Lung microvascular endothelial cell (primary cell): ENCODE data around the gene HDGFL2. TPM values are rescaled to one million over a fixed set of nuclear protein-coding genes. Genes with fewer than 3 reads are reported as not detected.

Source experiments
- DNase-seq, 2 donors: peaks; one replicate each; pipeline versions ENCODE4 v3.0.0 to v3.0.0-alpha.2; 2010; ENCODE audit warnings: low read depth in 2 of 2
- total RNA-seq: library from RNA; depleted of rRNA; stranded (reverse); fragments of >200 nt; gene quantifications from 2 replicates; pipeline ENCODE4 v1.2.1, GENCODE V29; 2014

Gene HDGFL2
- total RNA-seq, 1 donor from 2014 or later, result 38.5 TPM

- DNase-seq, result no peak
These were observed 25.8 kb downstream of the HDGFL2 start for GRCh38 chr19:4497770-4498389.

GRCh38 chr19:4498694-4499093 lies 26.6 kb downstream of the HDGFL2 start:
- no peak for DNase-seq

DNA sequence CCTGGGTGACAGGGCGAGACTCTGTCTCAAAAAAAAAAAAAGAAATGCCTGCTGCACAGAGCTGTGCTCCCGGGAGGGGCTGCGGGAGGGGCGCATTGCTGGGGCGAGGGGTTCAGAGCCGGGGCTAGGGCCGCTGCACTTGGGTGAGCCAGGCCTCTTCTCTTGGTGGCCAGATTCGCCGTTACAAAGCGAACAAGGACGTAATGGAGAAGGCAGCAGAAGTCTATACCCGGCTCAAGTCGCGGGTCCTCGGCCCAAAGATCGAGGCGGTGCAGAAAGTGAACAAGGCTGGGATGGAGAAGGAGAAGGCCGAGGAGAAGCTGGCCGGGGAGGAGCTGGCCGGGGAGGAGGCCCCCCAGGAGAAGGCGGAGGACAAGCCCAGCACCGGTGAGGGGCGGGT lies 27.2 kb downstream of the HDGFL2 start:
- DNase-seq, result no peak

DNA sequence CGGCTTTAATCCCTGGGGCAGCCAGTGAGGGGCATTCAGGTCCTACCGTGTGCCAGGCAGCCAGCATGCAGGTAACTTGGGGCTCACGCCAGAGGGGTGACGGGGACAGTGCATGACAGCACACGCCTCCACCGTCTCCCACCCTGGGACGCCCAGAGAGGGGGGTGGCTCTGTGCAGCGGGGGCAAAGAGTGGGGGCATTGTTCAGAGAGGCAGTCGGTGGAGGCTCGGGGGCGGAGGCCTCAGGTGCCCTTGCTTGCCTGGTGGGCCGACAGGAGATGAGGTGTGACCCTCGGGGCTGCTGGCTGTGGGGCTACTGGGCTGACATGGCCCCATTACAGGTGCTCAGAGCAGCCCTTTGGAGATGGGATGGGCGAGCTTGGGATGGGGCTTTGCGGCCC lies 27.8 kb downstream of the HDGFL2 start:
- DNase-seq, result no peak

DNA sequence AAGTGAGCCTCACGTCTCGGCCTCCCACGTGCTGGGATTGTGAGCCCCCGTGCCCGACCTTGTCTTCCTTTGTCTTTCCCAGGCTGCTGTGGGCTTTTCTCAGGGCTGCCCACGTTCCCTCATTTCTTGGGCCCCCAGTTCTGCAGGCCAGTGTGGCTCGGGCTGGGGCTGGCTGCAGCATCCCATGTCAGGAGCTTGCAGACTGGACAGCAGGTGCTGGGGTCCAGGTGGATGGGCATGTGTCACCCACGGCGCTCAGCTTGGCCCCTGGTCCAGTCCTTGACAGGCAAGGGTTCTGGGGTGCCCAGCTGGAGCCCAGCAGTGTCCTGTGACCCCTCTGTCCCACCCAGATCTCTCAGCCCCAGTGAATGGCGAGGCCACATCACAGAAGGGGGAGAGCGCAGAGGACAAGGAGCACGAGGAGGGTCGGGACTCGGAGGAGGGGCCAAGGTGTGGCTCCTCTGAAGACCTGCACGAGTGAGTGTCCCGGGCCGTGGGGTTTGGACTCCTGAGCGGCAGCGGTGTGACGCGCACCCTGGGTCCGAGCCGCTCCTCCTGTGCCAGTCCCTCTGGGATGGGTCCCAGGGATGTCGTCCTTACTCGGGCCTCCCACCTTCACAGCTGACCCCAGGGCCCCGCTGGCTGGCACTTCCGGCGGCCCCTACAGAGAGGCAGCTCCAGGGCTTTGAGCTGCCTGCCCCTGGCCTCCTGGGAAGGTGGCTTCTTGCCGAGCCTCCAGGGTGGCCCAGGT lies 28.9 kb downstream of the HDGFL2 start:
- DNase-seq, result no peak

DNA sequence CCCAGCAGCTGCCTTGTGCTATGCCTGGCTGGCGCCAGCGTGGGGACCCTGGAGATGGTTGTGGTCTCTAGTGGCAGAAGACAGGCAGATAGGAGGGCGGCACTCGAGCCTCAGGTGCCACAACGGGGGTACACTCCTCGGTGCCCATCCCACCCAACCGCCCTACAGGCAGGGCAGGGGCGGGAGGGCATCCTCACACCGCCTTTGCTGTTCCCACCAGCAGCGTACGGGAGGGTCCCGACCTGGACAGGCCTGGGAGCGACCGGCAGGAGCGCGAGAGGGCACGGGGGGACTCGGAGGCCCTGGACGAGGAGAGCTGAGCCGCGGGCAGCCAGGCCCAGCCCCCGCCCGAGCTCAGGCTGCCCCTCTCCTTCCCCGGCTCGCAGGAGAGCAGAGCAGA lies 29.6 kb downstream of the HDGFL2 start:
- no peak for DNase-seq

DNA sequence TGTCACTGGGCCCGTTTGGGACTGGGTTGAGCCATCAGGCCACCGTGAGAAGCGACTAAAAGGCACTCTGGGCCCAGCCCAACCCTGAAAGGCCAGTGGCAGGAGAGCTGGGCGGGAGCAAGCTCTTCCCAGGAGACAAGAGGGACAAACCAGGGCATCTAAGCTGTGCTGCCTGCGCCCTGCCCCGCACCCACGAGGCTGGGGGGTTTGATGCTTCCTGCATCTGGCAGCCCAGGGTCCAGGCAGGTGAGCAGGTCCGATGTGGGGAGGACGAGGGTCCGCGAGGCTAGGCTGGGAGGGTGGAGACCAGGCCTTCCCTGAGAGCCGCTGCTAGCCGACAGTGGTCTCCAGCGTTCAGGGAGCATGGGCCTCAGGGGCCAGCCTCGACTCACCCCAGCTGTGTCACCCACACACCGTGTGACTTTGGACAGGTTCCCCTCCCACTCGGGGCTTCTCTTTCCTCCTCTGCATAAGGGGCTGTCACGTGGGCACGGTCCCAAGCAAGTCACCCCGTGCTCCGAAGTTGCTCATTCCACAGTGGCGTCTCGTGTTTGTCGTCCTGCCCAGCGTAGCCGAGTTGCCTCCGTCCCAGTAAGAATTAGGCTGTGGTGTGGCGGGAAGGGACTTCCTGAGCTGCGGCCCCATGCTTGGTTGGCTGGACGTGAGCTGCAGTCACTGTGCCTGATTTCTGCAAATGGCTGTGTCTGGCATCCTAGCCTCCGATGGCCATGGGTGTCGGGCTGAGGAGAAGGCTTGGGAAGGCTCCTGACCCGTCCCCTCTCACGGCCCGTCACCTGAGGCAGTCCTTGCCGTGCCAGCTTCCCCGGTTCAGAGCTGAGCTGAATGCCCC lies 30.4 kb downstream of the HDGFL2 start:
- no peak for DNase-seq

GRCh38 chr19:4503132-4503824 lies 31.2 kb downstream of the HDGFL2 start:
- DNase-seq, result no peak

DNA sequence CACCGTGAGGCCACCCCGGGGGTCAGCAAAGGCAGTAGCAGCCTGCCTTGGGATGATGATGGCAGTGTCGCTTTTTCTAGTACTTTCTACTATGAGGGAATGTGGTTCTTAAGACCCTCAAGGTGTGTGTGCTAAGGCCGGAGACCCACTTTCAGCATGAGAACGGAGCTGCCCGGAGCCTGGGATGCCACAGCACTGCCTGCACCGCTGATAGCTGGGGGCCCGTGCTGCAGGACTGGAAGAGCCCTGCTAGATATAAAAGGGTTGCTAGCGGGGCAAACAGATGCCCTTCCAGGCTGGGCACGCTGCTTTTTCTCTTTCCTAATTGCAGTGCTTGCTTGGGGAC lies 31.7 kb downstream of the HDGFL2 start:
- no peak for DNase-seq

DNA sequence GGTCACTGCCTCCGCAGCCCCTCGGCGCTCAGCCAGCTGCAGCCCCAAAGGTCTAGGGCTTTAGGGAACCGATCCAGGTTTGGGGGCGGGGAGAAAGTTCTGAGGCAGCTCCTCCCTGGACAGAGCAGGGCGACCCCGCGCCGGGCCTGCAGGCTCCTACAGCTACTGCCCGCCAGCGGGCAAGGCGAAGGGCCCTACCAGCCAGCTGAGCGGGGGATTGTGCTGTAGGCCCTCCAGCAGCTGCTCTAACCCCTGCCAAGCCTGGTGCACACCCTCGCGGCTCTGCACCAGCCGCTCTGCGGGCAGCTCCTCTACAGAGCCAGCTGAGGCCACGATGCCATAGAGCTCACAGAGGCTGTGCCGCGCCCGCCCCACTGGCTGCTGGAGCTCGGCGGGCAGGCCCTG lies 32.2 kb downstream of the HDGFL2 start:
- no peak for DNase-seq

GRCh38 chr19:4504891-4505569 lies 32.9 kb downstream of the HDGFL2 start:
- DNase-seq, result no peak

GRCh38 chr19:4505570-4506448 lies 33.7 kb downstream of the HDGFL2 start:
- DNase-seq, result no peak

GRCh38 chr19:4506449-4507149 lies 34.5 kb downstream of the HDGFL2 start:
- DNase-seq, result peak in 1 of 2 donors; percentile 85

DNA sequence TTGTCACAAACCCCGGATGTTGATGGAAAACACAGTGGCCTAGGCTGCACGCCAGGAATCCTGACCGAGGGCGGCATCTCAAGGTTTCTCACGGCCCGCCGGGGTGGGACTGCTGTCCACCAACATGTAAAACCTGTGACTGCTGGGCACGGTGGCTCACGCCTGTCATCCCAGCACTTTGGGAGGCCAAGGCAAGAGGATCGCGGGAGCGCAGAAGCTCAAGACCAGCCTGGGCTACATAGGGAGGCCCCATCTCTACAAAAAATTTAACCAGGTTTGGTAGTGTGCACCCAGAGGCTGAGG lies 35.0 kb downstream of the HDGFL2 start:
- DNase-seq, result no peak

GRCh38 chr19:4507804-4508203 lies 35.7 kb downstream of the HDGFL2 start:
- DNase-seq, result no peak

- DNase-seq, result peak in 1 of 2 donors; percentile 20
These were observed 36.6 kb downstream of the HDGFL2 start for GRCh38 chr19:4508698-4509097.

- DNase-seq, result no peak
These were observed 38.5 kb downstream of the HDGFL2 start for GRCh38 chr19:4510435-4511255.

DNA sequence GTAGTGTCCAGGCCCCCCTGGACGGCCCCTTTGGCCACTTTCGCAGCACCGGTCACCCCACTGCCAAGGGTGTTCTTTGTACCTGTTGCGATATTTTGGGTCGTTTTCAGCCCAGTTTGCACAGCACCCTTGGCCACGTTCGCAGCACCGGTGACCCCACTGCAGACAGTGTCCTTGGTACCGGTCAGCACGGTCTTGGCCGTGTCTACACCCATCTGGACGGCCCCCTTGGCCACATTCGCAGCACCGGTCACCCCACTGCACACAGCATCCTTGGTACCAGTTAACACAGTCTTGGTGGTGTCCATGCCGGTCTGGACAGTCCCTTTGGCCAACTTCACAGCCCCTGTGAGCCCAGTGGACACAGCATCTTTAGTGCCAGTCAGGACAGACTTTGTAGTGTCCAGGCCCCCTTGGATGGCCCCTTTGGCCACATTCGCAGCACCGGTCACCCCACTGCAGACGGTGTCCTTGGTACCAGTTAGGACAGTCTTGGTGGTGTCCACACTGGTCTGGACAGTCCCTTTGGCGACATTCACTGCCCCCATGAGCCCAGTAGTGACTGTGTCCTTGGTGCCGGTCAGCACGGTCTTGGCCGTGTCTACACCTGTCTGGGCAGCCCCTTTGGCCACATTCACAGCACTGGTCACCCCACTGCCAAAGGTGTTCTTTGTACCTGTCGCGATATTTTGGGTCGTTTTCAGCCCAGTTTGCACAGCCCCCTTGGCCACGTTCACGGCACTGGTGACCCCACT lies 39.4 kb downstream of the HDGFL2 start:
- no peak for DNase-seq
